Trophoblast cell (in vitro differentiated cells and primary cell): ENCODE results near the gene ANKRD35.
A peak's percentile ranks its signal among the peaks of the same experiment; 100 is the strongest.

ENCODE experiments used
- DNase-seq, 2 donors: peaks; one replicate each; pipeline ENCODE4 v3.0.0-alpha.2; 2016
- H2AFZ ChIP-seq: 2 replicates; pipeline ENCODE4 v1.6.1; 2013; ENCODE audit warnings: low read length, moderate library complexity, mild to moderate bottlenecking; ENCODE audit not compliant: insufficient read depth, poor library complexity
- H2AK5ac ChIP-seq: 2 replicates; pipeline ENCODE4 v1.6.1; 2013; ENCODE audit warnings: mild to moderate bottlenecking, low read length
- H2BK120ac ChIP-seq: 2 replicates; pipeline ENCODE4 v1.6.1; 2013; ENCODE audit warnings: low read length, mild to moderate bottlenecking, moderate library complexity; ENCODE audit not compliant: insufficient read depth, poor library complexity
- H2BK12ac ChIP-seq: 2 replicates; pipeline ENCODE4 v1.6.1; 2013; ENCODE audit warnings: mild to moderate bottlenecking, low read length, moderate library complexity
- H2BK5ac ChIP-seq: 2 replicates; pipeline ENCODE4 v1.6.1; 2013; ENCODE audit warnings: low read length, low read depth, moderate library complexity, mild to moderate bottlenecking; ENCODE audit not compliant: poor library complexity
- H3K14ac ChIP-seq: 2 replicates; pipeline ENCODE4 v1.6.1; 2013; ENCODE audit warnings: mild to moderate bottlenecking, low read length
- H3K18ac ChIP-seq: 2 replicates; pipeline ENCODE4 v1.6.1; 2013; ENCODE audit warnings: mild to moderate bottlenecking, low read length
- H3K23ac ChIP-seq: 2 replicates; pipeline ENCODE4 v1.6.1; 2013; ENCODE audit warnings: low read length
- H3K27ac ChIP-seq: 2 replicates; pipeline ENCODE4 v1.5.1; 2013; ENCODE audit warnings: low read depth, mild to moderate bottlenecking, inconsistent platforms, low read length, moderate library complexity
- H3K27me3 ChIP-seq: 2 replicates; pipeline ENCODE4 v1.6.1; 2013; ENCODE audit warnings: inconsistent platforms, mild to moderate bottlenecking, low read length, moderate library complexity; ENCODE audit not compliant: insufficient read depth
- H3K36me3 ChIP-seq, 2 experiments: 1 replicate in 1 of 2; 2 replicates in 1 of 2; pipeline ENCODE4 v1.6.1; 2013; ENCODE audit warnings: low read length in 2 of 2, mild to moderate bottlenecking in 2 of 2, moderate library complexity in 1 of 2; ENCODE audit not compliant: insufficient read depth in 2 of 2, control insufficient read depth in 1 of 2
- H3K4ac ChIP-seq: 2 replicates; pipeline ENCODE4 v1.6.1; 2013; ENCODE audit warnings: low read depth, mild to moderate bottlenecking, low read length, moderate library complexity
- H3K4me1 ChIP-seq, 2 experiments: 1 replicate in 1 of 2; 2 replicates in 1 of 2; pipeline ENCODE4 v1.6.1; 2013; ENCODE audit warnings: low read length in 2 of 2, mild to moderate bottlenecking in 2 of 2, moderate library complexity in 1 of 2; ENCODE audit not compliant: insufficient read depth in 2 of 2, control insufficient read depth in 1 of 2
- H3K4me2 ChIP-seq: 2 replicates; pipeline ENCODE4 v1.6.1; 2013; ENCODE audit warnings: inconsistent platforms, mild to moderate bottlenecking, low read length, moderate library complexity
- H3K4me3 ChIP-seq: 2 replicates; pipeline ENCODE4 v1.5.1; 2013; ENCODE audit warnings: mild to moderate bottlenecking, low read depth, low read length, inconsistent platforms
- H3K79me1 ChIP-seq: one replicate; pipeline ENCODE4 v1.6.1; 2013; ENCODE audit warnings: low read length
- H3K79me2 ChIP-seq: 2 replicates; pipeline ENCODE4 v1.6.1; 2013; ENCODE audit warnings: low read length, mild to moderate bottlenecking; ENCODE audit not compliant: control insufficient read depth, insufficient read depth, poor library complexity
- H3K9ac ChIP-seq: 2 replicates; pipeline ENCODE4 v1.6.1; 2013; ENCODE audit warnings: mild to moderate bottlenecking, low read length
- H3K9me3 ChIP-seq: 2 replicates; pipeline ENCODE4 v1.6.1; 2013; ENCODE audit warnings: low read depth, mild to moderate bottlenecking, control low read depth, inconsistent platforms, low read length; ENCODE audit not compliant: insufficient read depth
- H4K12ac ChIP-seq: 2 replicates; pipeline ENCODE4 v1.6.1; 2013; ENCODE audit warnings: low read depth, mild to moderate bottlenecking, low read length, moderate library complexity
- H4K8ac ChIP-seq: 2 replicates; pipeline ENCODE4 v1.6.1; 2013; ENCODE audit warnings: low read depth, mild to moderate bottlenecking, low read length, moderate library complexity
- H4K91ac ChIP-seq: one replicate; pipeline ENCODE4 v1.6.1; 2013; ENCODE audit warnings: low read depth, mild to moderate bottlenecking, low read length, moderate library complexity
- WGBS: extraction: QIAGEN DNeasy Blood & Tissue Kit; methylation state at CpG from one replicate; pipeline ENCODE4 v1.1.7; 2013; ENCODE audit warnings: missing lambda C conversion rate; ENCODE audit not compliant: insufficient read length, insufficient coverage; ENCODE audit errors: extremely low coverage; 5-methylcytosine and 5-hydroxymethylcytosine counted together

Gene ANKRD35

GRCh38 chr1:145898756-145899155 is 13.1 kb upstream of the ANKRD35 start:
- H3K4me1 ChIP-seq, result no peaks in the 10 kb centered on the region
- H2BK120ac ChIP-seq, result no peak overlapping the region
- H3K79me2 ChIP-seq, result no peaks in the 10 kb centered on the region
- H4K91ac ChIP-seq, result no peak overlapping the region
- H3K18ac ChIP-seq, result no peak overlapping the region
- H4K12ac ChIP-seq, result no peak overlapping the region
- WGBS, result no CpG with 5 or more reads among the region's 5 CpGs
- no peak overlapping the region for H3K4me2 ChIP-seq
- H3K9ac ChIP-seq, result no peak overlapping the region
- no peak overlapping the region for H3K23ac ChIP-seq
- H2AFZ ChIP-seq, result no peak overlapping the region
- H3K4me3 ChIP-seq, result no peak overlapping the region
- H3K4ac ChIP-seq, result no peak overlapping the region
- H3K14ac ChIP-seq, result no peak overlapping the region
- no peak overlapping the region for H2BK5ac ChIP-seq
- H3K79me1 ChIP-seq, result no peaks in the 10 kb centered on the region
- peaks cover 2% of the 10 kb centered on the region for H3K9me3 ChIP-seq
- no peaks in the 10 kb centered on the region for H3K27me3 ChIP-seq
- no peak overlapping the region for H3K27ac ChIP-seq
- H4K8ac ChIP-seq, result no peak overlapping the region
- no peak for DNase-seq
- no peak overlapping the region for H2BK12ac ChIP-seq
- H3K36me3 ChIP-seq, result no peaks in the 10 kb centered on the region
- H2AK5ac ChIP-seq, result no peak overlapping the region

DNA sequence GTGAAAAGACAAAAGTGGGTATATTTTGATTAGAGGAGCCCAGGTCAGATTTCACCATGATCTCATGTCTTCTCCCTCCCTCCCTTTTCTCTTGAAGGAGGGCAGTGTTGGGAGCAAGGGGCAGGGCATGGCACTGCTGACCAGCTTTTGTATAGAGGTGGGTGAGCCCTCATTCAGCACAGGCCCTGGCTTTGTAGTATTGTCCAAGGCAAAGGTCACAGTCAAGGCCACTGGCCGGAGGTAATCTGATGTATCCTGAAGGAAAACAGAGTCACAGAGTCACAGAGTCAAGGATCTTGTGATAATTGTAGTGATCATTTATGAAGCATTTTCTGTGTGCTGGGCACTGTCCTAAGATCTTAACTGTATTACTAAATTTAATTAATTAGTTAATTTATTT is 12.3 kb upstream of the ANKRD35 start:
- Histone ChIP-seq H4K91ac (no peak overlapping the region), H3K9ac (no peak overlapping the region), H2AFZ (no peak overlapping the region), H3K27me3 (no peaks in the 10 kb centered on the region), H3K9me3 (peaks cover 2% of the 10 kb centered on the region), H3K4me3 (no peak overlapping the region), H3K14ac (no peak overlapping the region), H2BK5ac (no peak overlapping the region), H2AK5ac (no peak overlapping the region), H3K79me1 (no peaks in the 10 kb centered on the region), H3K79me2 (no peaks in the 10 kb centered on the region), H3K4ac (no peak overlapping the region), H3K4me2 (no peak overlapping the region), H3K36me3 (no peaks in the 10 kb centered on the region), H3K27ac (no peak overlapping the region), H3K18ac (no peak overlapping the region), H3K4me1 (no peaks in the 10 kb centered on the region), H3K23ac (no peak overlapping the region), H4K12ac (no peak overlapping the region), H4K8ac (no peak overlapping the region), H2BK12ac (no peak overlapping the region), H2BK120ac (no peak overlapping the region)
- no peak for DNase-seq
- no CpG with 5 or more reads among the region's 1 CpG for WGBS

DNA sequence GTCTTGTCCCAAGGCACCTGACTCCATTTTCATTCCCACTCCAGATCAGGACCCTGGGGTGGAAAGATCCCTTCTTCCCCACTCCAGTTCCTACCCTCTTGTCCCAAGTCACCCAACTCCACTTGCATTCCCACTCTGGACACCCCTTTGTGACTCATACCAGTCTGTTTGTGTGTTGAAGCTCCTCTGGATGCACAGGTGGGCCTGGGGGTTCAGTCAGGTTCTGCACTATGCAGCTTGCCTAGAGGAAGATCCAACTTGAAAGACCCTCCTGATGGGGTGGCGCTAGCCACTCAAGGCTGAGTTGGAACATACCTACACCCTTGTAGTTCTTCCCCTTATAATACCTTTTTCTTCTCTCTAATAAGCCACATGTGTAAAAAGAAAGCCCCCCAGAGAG is 9.8 kb upstream of the ANKRD35 start:
- DNase-seq, result no peak
- Histone ChIP-seq H3K36me3 (no peaks in the 10 kb centered on the region), H3K4me2 (no peak overlapping the region), H2AK5ac (no peak overlapping the region), H3K9ac (no peak overlapping the region), H2BK5ac (no peak overlapping the region), H3K14ac (no peak overlapping the region), H3K18ac (no peak overlapping the region), H4K12ac (no peak overlapping the region), H3K27ac (no peak overlapping the region), H2BK12ac (no peak overlapping the region), H3K79me2 (no peaks in the 10 kb centered on the region), H2BK120ac (no peak overlapping the region), H4K8ac (no peak overlapping the region), H3K27me3 (no peaks in the 10 kb centered on the region), H4K91ac (no peak overlapping the region), H3K4me1 (peaks cover 0 to 8% of the 10 kb centered on the region in 2 experiments), H3K4me3 (no peak overlapping the region), H3K9me3 (peaks cover 2% of the 10 kb centered on the region), H2AFZ (no peak overlapping the region), H3K23ac (no peak overlapping the region), H3K4ac (no peak overlapping the region), H3K79me1 (peaks cover 5% of the 10 kb centered on the region)
- no CpG with 5 or more reads among the region's 1 CpG for WGBS

DNA sequence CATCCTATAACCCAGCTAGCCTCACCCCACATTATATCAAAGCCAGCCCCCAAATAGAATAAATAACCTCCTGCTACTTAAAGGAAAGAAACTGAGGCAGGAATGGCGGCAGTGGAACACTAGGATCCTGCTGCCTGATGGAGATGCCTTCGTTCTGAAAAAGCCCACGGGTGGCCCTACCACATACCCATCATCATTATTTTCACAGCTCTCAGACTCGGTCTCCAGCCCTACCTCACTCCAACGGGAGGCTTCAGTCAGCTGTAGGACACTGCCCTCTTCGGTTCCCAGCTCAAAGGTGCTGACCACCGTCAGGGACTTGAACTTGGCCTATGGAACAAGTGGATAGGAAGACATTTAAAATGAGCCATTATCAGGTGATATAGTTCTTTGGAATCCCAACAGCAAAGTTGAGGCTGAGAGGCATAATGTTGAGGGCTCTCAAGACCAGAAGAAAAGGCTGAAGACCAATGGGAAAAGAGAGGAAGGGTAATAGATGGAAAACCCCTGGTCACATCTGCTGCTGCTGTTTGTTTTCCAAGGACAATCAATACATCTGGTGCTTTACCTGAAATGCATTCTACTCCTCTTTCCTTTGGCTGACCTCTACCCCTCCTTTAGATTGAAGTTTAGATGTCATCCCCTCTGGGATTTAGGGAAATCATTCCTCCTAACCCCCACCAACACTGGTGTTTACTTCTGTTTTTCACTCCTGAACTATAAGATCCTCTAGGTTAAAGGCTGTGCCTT is 7.8 kb upstream of the ANKRD35 start:
- no peak overlapping the region for H4K12ac ChIP-seq
- H3K4ac ChIP-seq, result no peak overlapping the region
- no peak overlapping the region for H3K18ac ChIP-seq
- no peak for DNase-seq
- no CpG with 5 or more reads among the region's 7 CpGs for WGBS
- no peaks in the 10 kb centered on the region for H3K27me3 ChIP-seq
- H3K9ac ChIP-seq, result no peak overlapping the region
- H3K9me3 ChIP-seq, result no peaks in the 10 kb centered on the region
- no peak overlapping the region for H4K8ac ChIP-seq
- H3K4me3 ChIP-seq, result no peak overlapping the region
- no peak overlapping the region for H4K91ac ChIP-seq
- no peak overlapping the region for H2AFZ ChIP-seq
- H2BK120ac ChIP-seq, result peak overlapping the region; percentile 64
- no peak overlapping the region for H3K23ac ChIP-seq
- H3K36me3 ChIP-seq, result no peaks in the 10 kb centered on the region
- H2BK5ac ChIP-seq, result no peak overlapping the region
- H2AK5ac ChIP-seq, result peak overlapping the region; percentile 29
- no peaks in the 10 kb centered on the region for H3K79me2 ChIP-seq
- peaks cover 0 to 8% of the 10 kb centered on the region in 2 experiments for H3K4me1 ChIP-seq
- no peak overlapping the region for H3K27ac ChIP-seq
- H3K4me2 ChIP-seq, result no peak overlapping the region
- H2BK12ac ChIP-seq, result peak overlapping the region; percentile 62
- H3K14ac ChIP-seq, result no peak overlapping the region
- peaks cover 5% of the 10 kb centered on the region for H3K79me1 ChIP-seq
